Ishikawa (cell line): ENCODE data around the gene RGCC.

Experiments used
- CEBPB ChIP-seq: IDR thresholded peaks from 2 replicates; pipeline ENCODE4 v1.6.1; 2012
- EGR1 ChIP-seq: IDR thresholded peaks from 2 replicates; pipeline ENCODE4 v1.6.1; 2012
- EP300 ChIP-seq: IDR thresholded peaks from 2 replicates; pipeline ENCODE4 v1.6.1; 2012; ENCODE audit warnings: borderline replicate concordance
- FOXM1 ChIP-seq: IDR thresholded peaks from 2 replicates; pipeline ENCODE4 v1.6.1; 2012; ENCODE audit warnings: low read depth, borderline replicate concordance
- NFIC ChIP-seq: IDR thresholded peaks from 2 replicates; pipeline ENCODE4 v1.6.1; 2012
- RAD21 ChIP-seq: IDR thresholded peaks from 2 replicates; pipeline ENCODE4 v1.6.1; 2012; ENCODE audit warnings: low read depth
- TAF1 ChIP-seq: IDR thresholded peaks from 2 replicates; pipeline ENCODE4 v1.6.1; 2012; ENCODE audit warnings: low read depth, mild to moderate bottlenecking
- TCF12 ChIP-seq: IDR thresholded peaks from 2 replicates; pipeline ENCODE4 v1.6.1; 2012; ENCODE audit warnings: low read depth
- TEAD4 ChIP-seq: IDR thresholded peaks from 2 replicates; pipeline ENCODE4 v1.6.1; 2012
- YY1 ChIP-seq: IDR thresholded peaks from 2 replicates; pipeline ENCODE4 v1.6.1; 2012; ENCODE audit warnings: low read depth
- ZBTB7A ChIP-seq: IDR thresholded peaks from 2 replicates; pipeline ENCODE4 v1.6.1; 2012; ENCODE audit warnings: low read depth
- TF ChIP-seq, protein P1 (sequence below): IDR thresholded peaks from 2 replicates; pipeline ENCODE4 v1.6.1; 2012; ENCODE audit warnings: low read depth, mild to moderate bottlenecking

DNA sequence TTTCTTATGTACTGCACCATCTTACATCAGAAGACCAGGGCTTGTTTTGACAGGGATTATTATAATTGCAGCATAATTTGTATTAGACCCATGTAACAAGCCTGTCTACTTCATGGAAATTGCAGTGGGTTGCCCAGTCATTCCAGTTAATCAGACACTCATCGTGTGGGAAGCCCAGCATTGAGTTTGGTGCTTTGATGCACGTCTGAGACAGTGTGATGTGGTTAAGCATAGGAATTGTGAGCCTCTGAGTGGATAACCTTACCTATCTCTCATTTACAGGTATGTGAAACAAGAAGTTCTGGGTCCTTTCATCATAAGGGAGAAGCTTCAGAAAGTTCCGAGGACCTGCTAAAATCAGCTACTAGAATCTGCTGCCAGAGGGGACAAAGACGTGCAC lies 12.8 kb downstream of the RGCC start:
- TF ChIP-seq TEAD4 (no peak), NFIC (no peak), ZBTB7A (no peak), EGR1 (no peak), EP300 (no peak), RAD21 (no peak), CEBPB (no peak), FOXM1 (no peak), TAF1 (no peak), YY1 (no peak), TCF12 (no peak)
- TF ChIP-seq, protein P1, sequence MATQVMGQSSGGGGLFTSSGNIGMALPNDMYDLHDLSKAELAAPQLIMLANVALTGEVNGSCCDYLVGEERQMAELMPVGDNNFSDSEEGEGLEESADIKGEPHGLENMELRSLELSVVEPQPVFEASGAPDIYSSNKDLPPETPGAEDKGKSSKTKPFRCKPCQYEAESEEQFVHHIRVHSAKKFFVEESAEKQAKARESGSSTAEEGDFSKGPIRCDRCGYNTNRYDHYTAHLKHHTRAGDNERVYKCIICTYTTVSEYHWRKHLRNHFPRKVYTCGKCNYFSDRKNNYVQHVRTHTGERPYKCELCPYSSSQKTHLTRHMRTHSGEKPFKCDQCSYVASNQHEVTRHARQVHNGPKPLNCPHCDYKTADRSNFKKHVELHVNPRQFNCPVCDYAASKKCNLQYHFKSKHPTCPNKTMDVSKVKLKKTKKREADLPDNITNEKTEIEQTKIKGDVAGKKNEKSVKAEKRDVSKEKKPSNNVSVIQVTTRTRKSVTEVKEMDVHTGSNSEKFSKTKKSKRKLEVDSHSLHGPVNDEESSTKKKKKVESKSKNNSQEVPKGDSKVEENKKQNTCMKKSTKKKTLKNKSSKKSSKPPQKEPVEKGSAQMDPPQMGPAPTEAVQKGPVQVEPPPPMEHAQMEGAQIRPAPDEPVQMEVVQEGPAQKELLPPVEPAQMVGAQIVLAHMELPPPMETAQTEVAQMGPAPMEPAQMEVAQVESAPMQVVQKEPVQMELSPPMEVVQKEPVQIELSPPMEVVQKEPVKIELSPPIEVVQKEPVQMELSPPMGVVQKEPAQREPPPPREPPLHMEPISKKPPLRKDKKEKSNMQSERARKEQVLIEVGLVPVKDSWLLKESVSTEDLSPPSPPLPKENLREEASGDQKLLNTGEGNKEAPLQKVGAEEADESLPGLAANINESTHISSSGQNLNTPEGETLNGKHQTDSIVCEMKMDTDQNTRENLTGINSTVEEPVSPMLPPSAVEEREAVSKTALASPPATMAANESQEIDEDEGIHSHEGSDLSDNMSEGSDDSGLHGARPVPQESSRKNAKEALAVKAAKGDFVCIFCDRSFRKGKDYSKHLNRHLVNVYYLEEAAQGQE = no peak
